ENCODE measurements around the gene TPSG1.
"Not testable (repeated sequence)": the region's sequence is repeated elsewhere in the genome, so short reads cannot be mapped to it uniquely, and the experiment has no call there.

The TPSG1 gene

GRCh38 chr16:1193825-1194581 is 31.1 kb downstream of the TPSG1 start:
- DNase-seq: no peak

- no peak for DNase-seq
Observed at GRCh38 chr16:1193143-1193824, 31.8 kb downstream of the TPSG1 start.

GRCh38 chr16:1192384-1193073 is 32.5 kb downstream of the TPSG1 start:
- DNase-seq: no peak

GRCh38 chr16:1190789-1191188 is 34.3 kb downstream of the TPSG1 start:
- DNase-seq: not testable (repeated sequence)

GRCh38 chr16:1189455-1189854 is 35.6 kb downstream of the TPSG1 start:
- no peak for DNase-seq

- DNase-seq: peak; percentile 9
Observed at GRCh38 chr16:1188432-1189189, 36.5 kb downstream of the TPSG1 start.

- not testable (repeated sequence) for DNase-seq
Observed at GRCh38 chr16:1185460-1186207, 39.4 kb downstream of the TPSG1 start.

GRCh38 chr16:1184980-1185379 is 40.1 kb downstream of the TPSG1 start:
- no peak for DNase-seq

GRCh38 chr16:1184156-1184868 is 40.8 kb downstream of the TPSG1 start:
- no peak for DNase-seq

GRCh38 chr16:1182950-1183907 is 41.8 kb downstream of the TPSG1 start:
- no peak for DNase-seq

- no peak for DNase-seq
Observed at GRCh38 chr16:1182316-1182671, 42.8 kb downstream of the TPSG1 start.

GRCh38 chr16:1181404-1182315 is 43.4 kb downstream of the TPSG1 start:
- DNase-seq: no peak

- no peak for DNase-seq
Observed at GRCh38 chr16:1180549-1181403, 44.3 kb downstream of the TPSG1 start.

- DNase-seq: no peak
Observed at GRCh38 chr16:1178295-1178910, 46.7 kb downstream of the TPSG1 start.

- no peak for DNase-seq
Observed at GRCh38 chr16:1177750-1178149, 47.3 kb downstream of the TPSG1 start.

GRCh38 chr16:1177053-1177452 is 48.0 kb downstream of the TPSG1 start:
- DNase-seq: no peak

GRCh38 chr16:1176280-1176897 is 48.7 kb downstream of the TPSG1 start:
- DNase-seq: no peak
